Ramos (cell line): ENCODE measurements around the gene RIPPLY2.

Source experiments
- in situ Hi-C: fragments of 300-500 bp; cut with MboI; formaldehyde crosslinking; loops from one replicate; pipeline ENCODE4 v1.14.3; 2022; ENCODE audit warnings: low sequenced_read_pairs; ENCODE audit not compliant: unreplicated experiment

RIPPLY2 gene

GRCh38 chr6:83859410-83860358 is 6.5 kb downstream of the RIPPLY2 start, which contains the start of gene CYB5R4:
TSS of gene CYB5R4 (plus strand) at chr6:83859689. CDS start at chr6:83859783, 94 bp downstream.
- in situ Hi-C loops = no loop called here

DNA sequence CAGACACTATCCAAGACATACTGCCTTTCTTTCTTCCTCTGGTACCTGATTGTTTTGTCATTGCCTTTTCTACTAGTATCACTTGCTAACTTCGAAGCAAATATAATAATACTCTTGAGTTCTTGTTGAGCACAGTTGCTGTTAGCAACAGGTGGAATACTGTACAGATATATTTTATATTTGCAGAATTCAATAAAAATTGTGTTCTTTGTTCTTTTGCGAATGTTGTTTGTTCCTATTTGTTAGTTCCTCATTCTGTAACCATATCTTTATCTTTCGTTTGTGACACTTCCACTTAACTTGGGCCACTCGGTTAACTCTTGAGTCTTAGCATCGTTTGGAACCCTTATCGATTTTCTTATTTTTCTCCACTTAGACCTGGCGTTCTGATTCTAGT is 7.2 kb downstream of the RIPPLY2 start:
- in situ Hi-C loops = no loop called here

- in situ Hi-C loops = no loop called here
Measured at GRCh38 chr6:83860782-83861495, 7.8 kb downstream of the RIPPLY2 start.

DNA sequence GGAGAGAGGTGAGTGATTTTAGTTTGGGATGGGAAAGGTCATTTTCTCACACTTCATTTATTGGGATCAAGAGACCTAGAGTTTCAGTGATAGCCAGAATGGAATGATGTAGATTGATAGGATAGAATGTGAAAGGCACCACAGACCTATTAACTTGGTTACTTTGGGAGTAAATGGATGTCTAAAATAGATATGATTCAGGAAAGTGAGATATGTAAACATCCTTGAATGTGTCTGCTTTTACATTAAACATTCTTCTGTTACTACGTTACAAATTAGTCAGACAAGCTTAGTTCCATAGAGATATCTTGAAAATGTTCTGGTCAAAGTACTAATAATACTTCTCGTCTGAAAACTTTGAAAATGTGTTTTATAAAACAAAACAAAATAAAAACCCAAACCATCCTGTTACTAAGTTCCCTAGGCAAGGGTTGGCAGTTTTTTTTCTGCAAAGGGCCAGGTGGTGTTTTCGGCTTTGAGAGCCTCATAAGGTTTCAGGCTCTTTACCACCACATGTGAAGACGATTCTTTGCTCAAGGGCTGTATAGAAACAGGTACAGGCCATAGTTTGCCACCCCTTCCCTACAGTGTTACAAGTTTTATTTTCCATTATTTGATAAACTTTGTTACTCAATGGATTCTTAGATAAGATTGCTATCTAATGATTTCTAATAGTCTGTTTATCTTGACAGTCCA is 9.8 kb downstream of the RIPPLY2 start:
- in situ Hi-C loops = no loop called here

- in situ Hi-C loops = no loop called here
Measured at GRCh38 chr6:83867043-83867442, 13.9 kb downstream of the RIPPLY2 start.

DNA sequence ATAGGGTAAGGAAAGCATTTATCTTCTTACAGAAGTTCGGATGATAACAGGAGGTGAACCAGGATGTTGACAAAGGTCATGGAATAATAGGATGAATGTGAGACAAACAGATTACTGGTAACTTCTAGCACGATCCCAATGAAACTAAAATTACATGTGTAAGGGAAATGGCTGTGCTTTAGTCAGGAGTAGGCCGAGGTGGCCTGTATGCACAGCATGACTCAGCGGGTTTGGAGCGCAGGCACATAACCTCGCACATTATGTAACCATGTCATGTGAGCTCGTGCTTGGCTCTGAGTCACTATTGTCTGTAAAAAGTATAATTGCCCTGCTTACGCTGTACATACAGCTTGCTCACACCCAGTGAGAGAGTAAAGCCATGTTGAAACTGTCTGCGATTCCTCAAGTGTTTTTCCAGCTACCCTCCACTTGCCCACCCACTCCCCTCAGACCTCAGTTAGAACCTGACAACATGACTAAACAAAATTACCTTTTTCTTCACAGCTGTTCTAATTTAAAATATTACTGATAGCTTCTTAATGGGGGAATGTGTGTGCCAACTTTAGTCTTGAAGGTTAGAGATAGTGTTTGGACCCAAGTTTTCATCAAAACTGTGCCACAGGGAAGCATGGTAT is 14.5 kb downstream of the RIPPLY2 start:
- in situ Hi-C loops = no loop called here

GRCh38 chr6:83868639-83869038 is 15.5 kb downstream of the RIPPLY2 start:
- in situ Hi-C loops = no loop called here

DNA sequence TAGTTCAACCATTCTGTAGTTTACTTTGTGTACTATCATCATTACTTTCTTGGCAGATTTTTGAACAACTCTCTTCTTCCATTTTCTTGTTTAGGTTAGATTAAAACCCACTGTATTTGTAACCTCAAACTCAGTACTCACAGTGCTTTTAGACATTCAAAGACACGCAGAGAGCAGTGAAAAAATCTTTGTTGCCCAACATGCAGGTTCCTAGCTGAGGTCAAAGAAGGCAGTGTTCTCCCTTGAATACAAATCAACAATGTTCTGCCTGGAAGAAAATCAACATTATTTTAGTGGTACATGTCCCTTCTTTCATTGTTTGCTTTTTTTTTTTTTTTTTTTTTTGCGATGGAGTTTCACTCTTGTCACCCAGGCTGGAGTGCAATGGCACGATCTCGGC is 17.5 kb downstream of the RIPPLY2 start:
- in situ Hi-C loops = no loop called here

DNA sequence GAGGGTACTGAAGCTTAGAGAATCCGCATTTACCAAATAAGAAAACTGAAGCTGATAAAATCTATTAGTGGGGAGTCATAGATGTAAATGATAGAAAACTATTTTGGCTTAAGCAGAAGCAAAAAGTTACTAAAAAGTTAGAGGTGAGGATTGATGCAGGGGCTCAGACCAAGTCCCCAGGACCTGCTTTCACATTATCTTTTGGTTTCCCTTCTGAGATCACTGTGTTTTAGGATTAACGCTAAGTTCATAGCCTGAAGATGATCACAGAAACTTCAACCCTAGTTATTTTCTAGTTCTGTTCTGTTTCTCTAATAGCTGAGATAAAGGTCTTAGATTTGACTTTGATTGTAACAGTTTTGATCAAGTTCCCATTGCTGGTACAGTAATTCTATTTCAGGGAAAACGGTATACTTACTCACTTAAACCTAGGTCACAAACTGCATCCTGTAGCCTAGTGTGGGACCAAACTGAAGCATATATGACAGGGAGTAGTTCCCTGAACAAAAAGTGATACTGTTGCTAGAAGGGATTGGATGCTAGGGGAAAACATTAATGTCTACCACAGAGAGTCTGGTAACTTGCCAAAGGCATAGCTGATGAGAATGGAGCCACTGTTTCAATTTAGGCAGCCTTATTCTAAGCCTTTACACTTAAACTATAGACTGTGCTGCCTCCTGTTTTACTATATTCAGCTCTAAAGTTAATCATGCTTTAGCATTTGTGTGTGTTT is 19.4 kb downstream of the RIPPLY2 start:
- in situ Hi-C loops = no loop called here

- in situ Hi-C loops = no loop called here
Measured at GRCh38 chr6:83873869-83874268, 20.7 kb downstream of the RIPPLY2 start.

GRCh38 chr6:83875843-83876242 is 22.7 kb downstream of the RIPPLY2 start:
- in situ Hi-C loops = loop anchor here (25.0 kb wide), 1 partner anchor 336 kb away; no protein-coding TSS in a partner anchor

GRCh38 chr6:83878902-83879644 is 25.9 kb downstream of the RIPPLY2 start:
- in situ Hi-C loops = loop anchor here (25.0 kb wide), 1 partner anchor 333 kb away; no protein-coding TSS in a partner anchor

DNA sequence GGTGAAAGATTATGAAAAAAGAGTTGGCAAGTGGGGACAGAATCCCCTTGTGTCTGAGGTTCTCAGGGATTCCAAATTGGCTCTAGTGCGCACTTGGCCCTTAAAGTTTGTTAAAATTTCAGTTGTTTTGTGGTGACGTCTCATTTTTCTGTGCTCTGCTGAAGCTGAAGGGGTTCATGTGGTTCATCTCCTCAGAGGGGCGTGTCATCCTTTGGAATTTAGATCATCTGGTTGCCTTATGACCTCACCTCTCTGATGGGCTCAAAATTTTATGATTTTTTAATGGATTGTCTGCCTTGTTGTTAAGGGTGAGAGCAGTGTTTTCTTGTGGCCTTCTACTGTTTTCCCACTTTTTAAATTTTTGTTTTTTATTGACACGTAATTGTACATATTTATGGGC is 26.6 kb downstream of the RIPPLY2 start:
- in situ Hi-C loops = loop anchor here (25.0 kb wide), 1 partner anchor 333 kb away; no protein-coding TSS in a partner anchor

DNA sequence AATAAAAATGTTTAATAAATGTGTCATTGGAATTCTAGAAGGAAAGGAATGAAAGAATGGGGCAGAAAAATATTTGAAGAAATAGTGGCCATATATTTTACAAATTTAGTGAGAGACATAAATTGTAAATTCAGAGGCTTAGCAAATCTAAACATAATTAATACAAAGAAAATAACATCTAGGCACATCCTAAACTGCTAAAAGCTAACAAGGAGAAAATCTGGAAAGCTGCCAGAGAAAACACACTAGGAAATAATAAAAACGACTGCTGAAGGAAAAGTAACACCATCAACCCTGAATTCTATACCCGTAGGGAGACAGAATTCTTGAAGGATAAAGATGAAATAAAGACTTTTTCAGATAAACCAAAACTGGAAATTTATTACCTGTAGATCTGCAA is 30.1 kb downstream of the RIPPLY2 start:
- in situ Hi-C loops = loop anchor here (25.0 kb wide), 1 partner anchor 329 kb away; no protein-coding TSS in a partner anchor

- in situ Hi-C loops = loop anchor here (25.0 kb wide), 1 partner anchor 328 kb away; no protein-coding TSS in a partner anchor
Measured at GRCh38 chr6:83884523-83884922, 31.4 kb downstream of the RIPPLY2 start.

DNA sequence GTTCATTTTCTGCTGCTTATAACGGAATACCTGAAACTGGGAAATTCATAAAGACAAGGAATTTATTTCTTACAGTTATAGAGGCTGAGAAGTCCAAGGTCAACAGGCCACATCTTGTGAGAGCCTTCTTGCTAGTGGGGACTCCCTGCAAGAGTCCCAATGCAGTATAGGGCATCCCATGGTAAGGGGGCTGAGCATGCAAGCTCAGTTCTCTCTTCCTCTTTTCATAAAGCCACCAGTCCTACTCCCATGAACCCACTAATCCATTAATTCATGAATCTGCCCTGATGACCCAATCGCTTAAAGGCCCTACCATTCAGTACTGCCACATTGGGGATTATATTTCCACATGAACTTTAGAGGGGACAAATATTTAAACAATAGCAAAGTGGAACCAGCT is 32.8 kb downstream of the RIPPLY2 start:
- in situ Hi-C loops = loop anchor here (25.0 kb wide), 1 partner anchor 326 kb away; no protein-coding TSS in a partner anchor

DNA sequence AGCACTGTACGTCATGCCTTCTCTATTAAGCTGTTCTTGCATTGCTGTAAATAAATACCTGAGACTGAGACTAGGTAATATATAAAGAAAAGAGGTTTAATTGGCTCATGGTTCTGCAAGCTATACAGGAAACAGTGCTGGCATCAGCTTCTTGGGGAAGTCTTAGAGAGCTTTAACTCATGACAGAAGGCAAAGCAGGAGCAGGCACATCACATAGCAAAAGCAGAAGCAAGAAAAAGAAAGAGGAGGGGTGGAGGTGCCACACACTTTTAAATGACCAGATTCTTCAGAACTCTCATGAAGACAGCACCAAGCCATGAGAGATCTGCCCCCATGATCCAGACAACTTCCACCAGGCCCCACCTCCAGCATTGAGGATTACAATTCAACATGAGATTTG is 36.5 kb downstream of the RIPPLY2 start:
- in situ Hi-C loops = loop anchor here (25.0 kb wide), 1 partner anchor 323 kb away; no protein-coding TSS in a partner anchor

- in situ Hi-C loops = loop anchor here (25.0 kb wide), 1 partner anchor 322 kb away; no protein-coding TSS in a partner anchor
Measured at GRCh38 chr6:83890520-83890919, 37.4 kb downstream of the RIPPLY2 start.
